Activated T-cell treated with anti-CD3 and anti-CD28 coated beads, Interleukin-2, amount 50 U/mL, for 1 hour (primary cell): Measurements from ENCODE around the gene PARL.
"Not testable (repeated sequence)": the region's sequence is repeated elsewhere in the genome, so short reads cannot be mapped to it uniquely, and the experiment has no call there.

Experiments used
- DNase-seq: peaks from one replicate; pipeline ENCODE4 v3.0.0-alpha.2; 2020

The PARL gene

GRCh38 chr3:183904833-183905780 lies 20.4 kb upstream of the PARL start:
- DNase-seq, result no peak

- no peak for DNase-seq
These were observed 13.3 kb upstream of the PARL start for GRCh38 chr3:183898028-183898431.

- DNase-seq, result no peak
These were observed 12.9 kb upstream of the PARL start for GRCh38 chr3:183897606-183898005.

GRCh38 chr3:183896610-183897009 lies 11.9 kb upstream of the PARL start:
- no peak for DNase-seq

GRCh38 chr3:183896184-183896583 lies 11.5 kb upstream of the PARL start:
- no peak for DNase-seq

- DNase-seq, result no peak
These were observed 11.1 kb upstream of the PARL start for GRCh38 chr3:183895774-183896173.

GRCh38 chr3:183895296-183895695 lies 10.6 kb upstream of the PARL start:
- no peak for DNase-seq

GRCh38 chr3:183892610-183893214 lies 8.0 kb upstream of the PARL start:
- DNase-seq, result no peak

- no peak for DNase-seq
These were observed 1.1 kb upstream of the PARL start for GRCh38 chr3:183885766-183886165.

- DNase-seq, result no peak
These were observed 618 bp downstream of the PARL start for GRCh38 chr3:183884097-183884426.

GRCh38 chr3:183883291-183884096 lies 1.2 kb downstream of the PARL start:
- no peak for DNase-seq

- DNase-seq, result no peak
These were observed 4.6 kb downstream of the PARL start for GRCh38 chr3:183880121-183880520.

- no peak for DNase-seq
These were observed 5.4 kb downstream of the PARL start for GRCh38 chr3:183879243-183879642.

- no peak for DNase-seq
These were observed 6.6 kb downstream of the PARL start for GRCh38 chr3:183878071-183878470.

- DNase-seq, result not testable (repeated sequence)
These were observed 7.5 kb downstream of the PARL start for GRCh38 chr3:183877227-183877626.

GRCh38 chr3:183875411-183875810 lies 9.3 kb downstream of the PARL start:
- no peak for DNase-seq

GRCh38 chr3:183873914-183874313 lies 10.8 kb downstream of the PARL start:
- DNase-seq, result no peak

- DNase-seq, result no peak
These were observed 13.1 kb downstream of the PARL start for GRCh38 chr3:183871541-183871940.

GRCh38 chr3:183870563-183870962 lies 14.1 kb downstream of the PARL start:
- no peak for DNase-seq

- no peak for DNase-seq
These were observed 15.9 kb downstream of the PARL start for GRCh38 chr3:183868796-183869195.

GRCh38 chr3:183862610-183863009 lies 22.1 kb downstream of the PARL start:
- no peak for DNase-seq

GRCh38 chr3:183857863-183858262 lies 26.8 kb downstream of the PARL start:
- DNase-seq, result no peak

GRCh38 chr3:183854318-183855035 lies 30.2 kb downstream of the PARL start:
- DNase-seq, result no peak
